Progenitor cell of endocrine pancreas (in vitro differentiated cells): ENCODE results near the gene ARNT2. TPM values are rescaled to one million over a fixed set of nuclear protein-coding genes. Genes with fewer than 3 reads are reported as not detected.
A peak's percentile ranks its signal among the peaks of the same experiment; 100 is the strongest.

Experiments used
- DNase-seq: peaks from one replicate; pipeline ENCODE4 v3.0.0; 2021; ENCODE audit warnings: low spot score; ENCODE audit not compliant: unreplicated experiment
- H3K27ac Mint-ChIP-seq: 2 replicates; pipeline ENCODE4 v1.8.0; 2021; ENCODE audit warnings: mild to moderate bottlenecking, moderate library complexity, mixed read lengths
- H3K27me3 Mint-ChIP-seq: 2 replicates; pipeline ENCODE4 v1.8.0; 2021; ENCODE audit warnings: mixed read lengths
- H3K36me3 Mint-ChIP-seq: 2 replicates; pipeline ENCODE4 v1.8.0; 2022; ENCODE audit warnings: mixed read lengths; ENCODE audit not compliant: insufficient read depth
- H3K4me1 Mint-ChIP-seq: 2 replicates; pipeline ENCODE4 v1.8.0; 2021; ENCODE audit warnings: low read depth, mixed read lengths
- H3K4me3 Mint-ChIP-seq: 2 replicates; pipeline ENCODE4 v1.8.0; 2021; ENCODE audit warnings: low read depth, mild to moderate bottlenecking, moderate library complexity, mixed read lengths
- H3K9me3 Mint-ChIP-seq: 2 replicates; pipeline ENCODE4 v1.8.0; 2021; ENCODE audit warnings: low read depth, mixed read lengths
- CTCF ChIP-seq: fragments of 200-600 bp; sonication (generic); IDR thresholded peaks from one replicate; pipeline ENCODE4 v1.5.0; 2021; ENCODE audit warnings: antibody characterized with exemption, mild to moderate bottlenecking; ENCODE audit not compliant: unreplicated experiment
- total RNA-seq: library from RNA; stranded (reverse); gene quantifications from 2 replicates; pipeline ENCODE4 v1.2.1, GENCODE V29; 2021

Gene ARNT2
- total RNA-seq, 1 donor from 2014 or later: 37.3 TPM

- Mint-ChIP-seq H3K4me1 (no peaks in the 10 kb centered on the region), H3K4me3 (no peak overlapping the region), H3K27ac (no peak overlapping the region), H3K36me3 (peaks cover 34% of the 10 kb centered on the region), H3K9me3 (peaks cover 21% of the 10 kb centered on the region), H3K27me3 (no peaks in the 10 kb centered on the region)
- DNase-seq: no peak
- TF ChIP-seq CTCF: no peak
These were observed 127.2 kb downstream of the ARNT2 start for GRCh38 chr15:80531388-80531787.

GRCh38 chr15:80531796-80532195 lies 127.6 kb downstream of the ARNT2 start:
- no peaks in the 10 kb centered on the region for H3K4me1 Mint-ChIP-seq
- H3K9me3 Mint-ChIP-seq: peaks cover 21% of the 10 kb centered on the region
- no peaks in the 10 kb centered on the region for H3K27me3 Mint-ChIP-seq
- H3K27ac Mint-ChIP-seq: no peak overlapping the region
- no peak overlapping the region for H3K4me3 Mint-ChIP-seq
- TF ChIP-seq CTCF: no peak
- H3K36me3 Mint-ChIP-seq: peaks cover 34% of the 10 kb centered on the region
- DNase-seq: no peak

GRCh38 chr15:80533790-80534333 lies 129.7 kb downstream of the ARNT2 start:
- no peak for DNase-seq
- H3K9me3 Mint-ChIP-seq: peaks cover 21% of the 10 kb centered on the region
- H3K4me1 Mint-ChIP-seq: no peaks in the 10 kb centered on the region
- no peak for TF ChIP-seq CTCF
- H3K27me3 Mint-ChIP-seq: no peaks in the 10 kb centered on the region
- H3K36me3 Mint-ChIP-seq: peaks cover 33% of the 10 kb centered on the region
- H3K27ac Mint-ChIP-seq: no peak overlapping the region
- no peak overlapping the region for H3K4me3 Mint-ChIP-seq

GRCh38 chr15:80536231-80536630 lies 132.0 kb downstream of the ARNT2 start:
- H3K4me1 Mint-ChIP-seq: no peaks in the 10 kb centered on the region
- peaks cover 36% of the 10 kb centered on the region for H3K36me3 Mint-ChIP-seq
- peak overlapping the region; percentile 86 for H3K27ac Mint-ChIP-seq
- H3K4me3 Mint-ChIP-seq: no peak overlapping the region
- H3K9me3 Mint-ChIP-seq: peaks cover 21% of the 10 kb centered on the region
- no peaks in the 10 kb centered on the region for H3K27me3 Mint-ChIP-seq
- TF ChIP-seq CTCF: no peak
- DNase-seq: no peak

GRCh38 chr15:80536716-80537115 lies 132.5 kb downstream of the ARNT2 start:
- H3K27ac Mint-ChIP-seq: no peak overlapping the region
- H3K4me3 Mint-ChIP-seq: no peak overlapping the region
- no peak for DNase-seq
- no peak for TF ChIP-seq CTCF
- H3K36me3 Mint-ChIP-seq: peaks cover 35% of the 10 kb centered on the region
- H3K4me1 Mint-ChIP-seq: peaks cover 4% of the 10 kb centered on the region
- H3K27me3 Mint-ChIP-seq: no peaks in the 10 kb centered on the region
- peaks cover 21% of the 10 kb centered on the region for H3K9me3 Mint-ChIP-seq
